Activated naive CD4-positive, alpha-beta T cell treated with anti-CD3 and anti-CD28 coated beads, Interleukin-2, amount 10 ng/mL, durations not matched to agents 5 hours and 36 hours (primary cell): Measurements from ENCODE around the gene CORO6. TPM values are rescaled to one million over a fixed set of nuclear protein-coding genes. Genes with fewer than 3 reads are reported as not detected.

ENCODE experiments used
- total RNA-seq, 2 experiments: library from RNA; stranded (reverse); gene quantifications; one replicate each; pipeline ENCODE4 v1.2.3, GENCODE V29; 2021

Gene CORO6
- 1 to 10 TPM; 4.5 to 4.9 TPM for total RNA-seq

DNA sequence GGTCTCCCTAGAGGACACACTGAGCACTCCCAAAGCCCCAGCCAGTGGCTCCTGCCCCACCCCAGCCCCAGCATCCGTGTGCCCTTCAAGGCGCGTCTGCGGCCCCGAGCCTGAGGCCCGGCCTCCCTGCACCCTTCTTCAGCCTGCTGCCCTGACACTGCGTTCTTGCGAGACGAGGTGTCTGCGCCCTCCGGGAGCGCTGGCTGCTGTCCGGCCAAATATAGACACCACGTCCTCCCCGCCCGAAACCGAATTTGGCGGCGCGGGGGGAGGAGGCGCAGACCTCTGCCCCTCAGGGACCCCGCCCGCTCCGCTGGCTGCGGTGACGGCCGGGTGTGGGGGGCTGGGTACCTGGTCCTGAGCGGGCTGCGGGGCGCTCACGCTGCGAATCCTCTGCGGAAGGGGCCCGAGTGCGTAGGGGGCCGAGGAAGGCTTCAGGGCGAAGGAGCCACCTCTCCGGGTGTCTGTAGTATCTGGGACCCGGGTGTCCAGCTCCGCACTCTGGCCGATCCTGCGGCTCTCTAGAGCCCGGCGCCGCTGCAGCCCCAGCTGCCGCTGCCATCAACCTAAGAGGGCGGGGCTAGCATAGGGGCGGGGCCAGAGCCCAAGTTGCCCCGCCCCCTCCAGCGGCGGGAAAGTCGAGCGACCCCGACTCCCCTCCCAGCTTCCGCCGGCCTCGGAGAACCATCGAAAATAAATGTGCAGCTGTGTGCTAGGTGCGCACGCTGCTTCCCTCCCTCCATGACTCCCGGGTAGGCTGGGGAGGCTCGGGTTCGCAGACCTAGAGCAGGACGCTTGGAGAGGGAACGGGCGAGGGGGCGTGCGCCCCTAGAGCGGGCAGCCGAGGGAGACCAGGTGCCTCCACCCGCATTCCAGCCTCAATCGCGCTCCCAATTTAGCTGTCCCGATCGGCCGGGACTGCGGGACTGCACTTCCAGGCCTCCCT is at the start of gene CORO6:
Gene CORO6, minus strand, starts transcription at position 576 of the 946 bp plus-strand sequence. CDS start 1,491 bp downstream, outside the sequence.

DNA sequence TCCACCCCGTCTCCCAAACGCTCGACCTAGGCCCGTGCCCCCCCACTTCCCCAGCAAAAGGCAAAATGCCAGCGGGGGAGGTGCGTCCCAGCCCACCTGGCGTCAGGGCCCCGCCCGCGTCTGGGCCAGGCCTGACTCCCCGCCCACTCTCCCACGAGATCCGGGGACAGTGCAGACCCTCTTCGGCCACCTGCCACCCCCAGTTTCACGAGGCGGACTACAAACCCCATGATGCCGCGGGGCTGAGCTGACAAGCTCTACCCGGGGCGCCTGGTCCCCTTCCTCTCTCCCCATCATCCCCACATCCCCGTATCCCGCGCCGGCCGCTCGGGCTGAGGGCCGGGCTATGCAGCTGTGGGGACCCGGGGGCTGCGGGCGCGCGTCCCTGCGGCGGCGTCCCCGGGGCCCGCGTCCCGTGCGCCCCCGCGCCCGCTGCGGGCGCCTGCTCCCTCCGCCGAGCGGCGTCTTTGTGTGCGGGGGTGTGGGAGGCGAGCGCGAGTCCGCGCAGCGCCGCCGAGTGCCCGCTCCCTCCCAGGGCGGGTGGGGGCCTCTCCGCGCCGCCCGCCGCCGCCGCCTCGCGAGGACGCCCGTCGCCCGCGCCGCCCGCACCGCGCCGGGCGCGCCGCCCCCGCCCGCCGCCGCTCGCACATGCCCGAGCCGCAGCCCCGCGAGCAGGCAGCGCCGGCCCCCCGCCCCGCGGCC is 29.7 kb downstream of the CORO6 start, which contains the start of gene ANKRD13B:
Gene ANKRD13B, plus strand, starts transcription at position 283 of the 702 bp plus-strand sequence. CDS start 490 bp downstream, outside the sequence.

DNA sequence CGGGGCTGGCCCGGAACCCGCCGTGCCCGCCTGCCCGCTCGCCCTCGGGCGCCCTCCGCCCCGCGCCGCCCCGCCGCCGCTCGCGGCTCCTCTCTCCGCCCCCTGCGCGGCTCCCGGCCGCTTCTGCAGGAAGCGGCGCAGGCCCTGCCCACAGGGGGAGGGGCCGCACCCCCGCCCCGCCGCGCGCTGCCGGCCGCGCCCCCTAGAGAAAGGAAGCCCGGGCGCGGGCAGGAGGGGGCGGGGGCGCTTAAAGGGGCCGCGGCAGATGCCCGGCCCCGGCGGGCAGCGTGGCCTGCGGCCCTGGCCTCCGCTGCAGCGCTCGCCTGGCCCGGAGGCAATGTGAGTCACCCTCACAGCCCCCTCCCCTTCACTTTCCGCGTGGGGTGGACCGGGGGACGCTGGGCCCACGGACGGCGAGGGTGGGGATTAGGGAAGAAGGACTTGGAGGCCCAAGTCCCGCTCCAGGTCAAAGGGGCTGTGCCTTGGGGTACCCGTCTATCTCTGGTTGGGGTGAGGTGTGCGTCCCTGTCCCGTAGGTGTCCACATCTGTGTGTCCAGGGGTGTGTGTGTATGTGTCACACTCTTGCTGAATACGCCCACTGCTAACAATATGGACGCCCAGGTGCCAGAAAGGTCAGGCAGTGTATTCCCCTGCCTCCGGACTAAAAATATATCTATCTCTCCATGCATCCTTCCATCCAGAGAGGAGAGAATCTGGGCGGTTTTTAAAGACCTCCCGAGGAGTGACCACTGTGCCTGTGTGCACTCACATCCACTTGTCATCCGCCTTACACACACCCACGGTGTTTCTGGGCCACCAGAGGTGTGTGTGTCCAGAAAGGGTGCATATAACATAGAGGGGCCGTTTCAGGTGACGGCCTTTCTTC is 32.9 kb downstream of the CORO6 start, which contains the start of gene GIT1:
Gene GIT1, minus strand, starts transcription at position 125 of the 887 bp plus-strand sequence. CDS start 270 bp downstream, outside the sequence.

DNA sequence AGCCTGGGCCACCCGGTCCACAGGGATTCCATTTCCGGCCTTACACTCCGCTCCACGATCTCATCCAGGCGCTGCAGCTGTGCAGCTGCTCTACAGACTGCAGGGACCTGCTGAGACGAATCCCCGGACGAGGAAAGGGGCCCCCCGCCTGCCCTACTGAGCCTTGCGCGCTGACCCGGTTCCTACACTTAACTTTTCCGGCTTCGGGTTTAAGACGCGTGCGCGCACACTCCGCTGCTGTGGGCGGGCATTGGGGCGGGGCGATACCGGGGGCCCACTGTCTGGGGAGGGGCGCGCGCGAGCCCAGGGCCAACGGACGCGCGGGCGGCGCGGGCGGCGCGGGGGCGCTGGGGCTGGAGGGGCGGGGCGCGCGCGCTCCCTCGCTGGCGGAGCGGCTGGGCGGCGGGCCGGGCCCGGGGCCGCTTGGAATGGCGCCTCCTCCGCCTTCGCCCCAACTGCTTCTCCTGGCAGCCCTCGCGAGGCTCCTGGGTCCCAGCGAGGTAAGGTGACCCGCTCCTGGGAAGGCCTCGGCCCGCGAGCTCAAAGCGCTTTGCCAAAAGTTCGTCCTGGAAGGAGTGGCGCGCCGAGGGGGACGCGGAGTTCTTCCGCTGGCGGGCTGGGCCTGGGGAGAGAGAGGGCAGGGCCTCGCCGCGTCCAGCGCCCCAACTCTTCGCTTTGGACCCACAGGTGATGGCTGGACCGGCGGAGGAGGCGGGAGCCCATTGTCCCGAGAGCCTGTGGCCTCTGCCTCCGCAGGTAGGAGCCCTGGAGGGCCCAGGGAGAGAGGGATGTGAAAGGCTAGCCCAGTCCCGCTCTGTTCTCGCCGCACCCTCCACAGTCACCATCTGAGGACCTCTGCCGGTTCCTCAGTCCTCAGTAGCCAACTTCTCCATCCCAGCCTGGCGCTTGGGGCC is 54.1 kb downstream of the CORO6 start, which contains the start of gene TP53I13:
Gene TP53I13, plus strand, starts transcription at position 371 of the 914 bp plus-strand sequence. Its CDS starts 58 bp downstream, at position 429.

DNA sequence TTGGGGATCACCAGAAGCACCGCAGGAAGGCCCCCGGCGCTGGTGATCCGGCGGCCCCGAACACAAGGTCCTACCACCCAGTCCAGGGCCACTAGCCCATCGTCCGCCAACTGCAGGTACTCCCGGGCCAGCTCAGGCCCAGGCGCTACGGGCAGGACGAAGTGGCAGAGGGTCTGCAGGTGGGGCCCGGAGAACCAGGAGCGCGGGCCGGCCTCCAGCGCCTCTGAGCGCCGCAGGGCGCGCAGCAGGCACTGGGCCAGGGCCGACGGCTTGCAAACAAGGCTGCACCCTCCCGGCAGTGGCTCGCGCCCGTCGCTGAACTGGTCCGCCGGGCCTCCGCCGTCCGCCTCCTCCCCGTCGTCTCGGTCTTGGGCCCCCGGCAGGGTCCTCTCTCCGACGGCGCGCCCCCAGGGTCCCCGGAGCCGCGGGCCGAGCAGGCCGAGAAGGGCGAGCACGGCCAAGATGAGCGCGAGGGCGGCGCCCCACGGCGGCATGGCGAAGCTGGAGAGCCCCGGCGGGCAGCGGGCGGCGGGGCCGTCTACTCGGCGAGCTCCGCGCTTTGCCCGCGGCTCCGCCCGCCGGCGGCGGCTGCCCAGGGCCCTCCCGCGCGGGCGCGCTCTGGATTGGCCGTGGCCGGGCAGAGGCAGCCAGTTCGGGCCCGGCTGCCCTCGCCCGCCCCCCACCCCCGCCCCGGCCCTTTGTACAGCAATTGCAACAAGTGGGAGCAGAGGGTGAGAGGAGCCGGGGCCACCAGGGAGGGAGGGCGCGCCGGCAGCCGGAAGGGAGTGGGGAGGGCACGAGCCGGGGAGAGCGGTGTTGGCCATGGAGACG is 56.0 kb downstream of the CORO6 start, which contains the start of gene ABHD15:
Gene ABHD15, minus strand, starts transcription at position 565 of the 831 bp plus-strand sequence. Its CDS starts 71 bp downstream, at position 494.

Other genes with a start within 250 kb of the CORO6 start
- gene TAOK1, start 232.5 kb downstream of the CORO6 start, total RNA-seq: 10 to 100 TPM; 48.8 to 52.7 TPM
- gene ABHD15, start 55.9 kb downstream of the CORO6 start, total RNA-seq: 10 to 100 TPM; 18.0 to 18.1 TPM
- gene TP53I13, start 54.2 kb downstream of the CORO6 start, total RNA-seq: 100 to 1,000 TPM; 120 TPM
- gene GIT1, start 33.3 kb downstream of the CORO6 start, total RNA-seq: 10 to 100 TPM; 73.9 to 79.2 TPM
- gene ANKRD13B, start 29.8 kb downstream of the CORO6 start, total RNA-seq: 1 to 10 TPM; 7.2 to 8.1 TPM